ENCODE data around the gene C19orf44.

Gene C19orf44

GRCh38 chr19:16518061-16518460 lies 21.9 kb downstream of the C19orf44 start:
- no peak for DNase-seq (ENCODE audit: low spot score)

GRCh38 chr19:16518483-16519229 lies 22.5 kb downstream of the C19orf44 start:
- no peak for DNase-seq (ENCODE audit: low spot score)

GRCh38 chr19:16519230-16519687 lies 23.1 kb downstream of the C19orf44 start:
- DNase-seq (ENCODE audit: low spot score) = no peak

- DNase-seq (ENCODE audit: low spot score) = no peak
These were observed 24.1 kb downstream of the C19orf44 start for GRCh38 chr19:16520074-16520973.

GRCh38 chr19:16520986-16521624 lies 24.9 kb downstream of the C19orf44 start:
- no peak for DNase-seq (ENCODE audit: low spot score)

GRCh38 chr19:16521715-16522289 lies 25.6 kb downstream of the C19orf44 start:
- no peak for DNase-seq (ENCODE audit: low spot score)

GRCh38 chr19:16522559-16523377 lies 26.6 kb downstream of the C19orf44 start:
- no peak for DNase-seq (ENCODE audit: low spot score)

- no peak for DNase-seq (ENCODE audit: low spot score)
These were observed 29.0 kb downstream of the C19orf44 start for GRCh38 chr19:16524991-16525734.

- DNase-seq (ENCODE audit: low spot score) = no peak
These were observed 29.7 kb downstream of the C19orf44 start for GRCh38 chr19:16525751-16526481.

- DNase-seq (ENCODE audit: low spot score) = no peak
These were observed 31.2 kb downstream of the C19orf44 start for GRCh38 chr19:16527334-16527935.

GRCh38 chr19:16527971-16528521 lies 31.9 kb downstream of the C19orf44 start:
- DNase-seq (ENCODE audit: low spot score) = peak; percentile 63

GRCh38 chr19:16529466-16530144 lies 33.4 kb downstream of the C19orf44 start:
- no peak for DNase-seq (ENCODE audit: low spot score)

GRCh38 chr19:16530540-16531379 lies 34.6 kb downstream of the C19orf44 start:
- DNase-seq (ENCODE audit: low spot score) = no peak

- DNase-seq (ENCODE audit: low spot score) = no peak
These were observed 35.1 kb downstream of the C19orf44 start for GRCh38 chr19:16531380-16531669.

- DNase-seq (ENCODE audit: low spot score) = no peak
These were observed 36.4 kb downstream of the C19orf44 start for GRCh38 chr19:16532440-16533234.

- DNase-seq (ENCODE audit: low spot score) = no peak
These were observed 39.2 kb downstream of the C19orf44 start for GRCh38 chr19:16535381-16535780.

GRCh38 chr19:16536130-16536529 lies 39.9 kb downstream of the C19orf44 start:
- no peak for DNase-seq (ENCODE audit: low spot score)

All from NAMALWA (cell line).